ENCODE results near the gene FAM181A.

Gene FAM181A

GRCh38 chr14:93938751-93939303 is 11.7 kb downstream of the FAM181A start:
- no peak for DNase-seq (ENCODE audit: extremely low spot score)
- ChIA-PET CTCF (interaction anchor here (1.9 to 2.4 kb wide), 3 partner anchors 15 to 53 kb away, joined by 6 to 15 read pairs (median 11); no protein-coding TSS in a partner anchor), POLR2A (no interaction called here)
- TF ChIP-seq CTBP1 (IDR thresholded peaks at IDR 0.05; ENCODE audit: borderline replicate concordance), result no peak
- no peak for TF ChIP-seq NFRKB (IDR thresholded peaks at IDR 0.05)
- no peak for TF ChIP-seq ELF4 (IDR thresholded peaks at IDR 0.05)
- no peak for TF ChIP-seq ARNT (IDR thresholded peaks at IDR 0.05)
- no peak for TF ChIP-seq FOXK2 (IDR thresholded peaks at IDR 0.05)
- no peak for TF ChIP-seq BHLHE40 (IDR thresholded peaks at IDR 0.05; ENCODE audit: borderline replicate concordance)
- no peak for TF ChIP-seq ZNF384 (IDR thresholded peaks at IDR 0.05)
- TF ChIP-seq SP1 (IDR thresholded peaks at IDR 0.05), result no peak
- TF ChIP-seq L3MBTL2 (conservative IDR thresholded peaks at IDR 0.05), result no peak
- TF ChIP-seq PKNOX1 (IDR thresholded peaks at IDR 0.05), result no peak
- TF ChIP-seq SUZ12 (IDR thresholded peaks at IDR 0.05), result no peak
- TF ChIP-seq FOXA1 (IDR thresholded peaks at IDR 0.05), result no peak
- no peak for TF ChIP-seq TARDBP (IDR thresholded peaks at IDR 0.05)

- ChIA-PET POLR2A (no interaction called here), CTCF (interaction anchor here (0.5 to 2.4 kb wide), 47 partner anchors 9 to 364 kb away, joined by 3 to 17 read pairs (median 4); partner anchors contain the start of gene ASB2)
- peak; percentile 30; the same call in 1 of the 2 replicates for TF ChIP-seq L3MBTL2 (conservative IDR thresholded peaks at IDR 0.05)
- no peak for TF ChIP-seq ELF4 (IDR thresholded peaks at IDR 0.05)
- peak; percentile 89 for DNase-seq (ENCODE audit: extremely low spot score)
Measured at GRCh38 chr14:93939304-93940229, 12.4 kb downstream of the FAM181A start.

- TF ChIP-seq SUZ12 (IDR thresholded peaks at IDR 0.05) (no peak), ARNT (IDR thresholded peaks at IDR 0.05) (no peak), ELF4 (IDR thresholded peaks at IDR 0.05) (no peak), BHLHE40 (IDR thresholded peaks at IDR 0.05; ENCODE audit: borderline replicate concordance) (no peak), FOXK2 (IDR thresholded peaks at IDR 0.05) (no peak), FOXA1 (IDR thresholded peaks at IDR 0.05) (no peak), PKNOX1 (IDR thresholded peaks at IDR 0.05) (no peak), SP1 (IDR thresholded peaks at IDR 0.05) (no peak), L3MBTL2 (conservative IDR thresholded peaks at IDR 0.05) (no peak), NFRKB (IDR thresholded peaks at IDR 0.05) (no peak), FOXM1 (IDR thresholded peaks at IDR 0.05; ENCODE audit: borderline replicate concordance) (no peak), LEF1 (IDR thresholded peaks at IDR 0.05; ENCODE audit: borderline replicate concordance) (no peak), HDGF (IDR thresholded peaks at IDR 0.05; ENCODE audit: borderline replicate concordance) (no peak)
- no peak for DNase-seq (ENCODE audit: extremely low spot score)
- ChIA-PET POLR2A (no interaction called here), CTCF (interaction anchor here (0.6 to 2.4 kb wide), 30 partner anchors 8 to 240 kb away, joined by 3 to 17 read pairs (median 6); no protein-coding TSS in a partner anchor)
Measured at GRCh38 chr14:93940437-93940836, 13.3 kb downstream of the FAM181A start.

GRCh38 chr14:93941293-93941910 is 14.3 kb downstream of the FAM181A start:
- CTCF ChIA-PET, result interaction anchor here (0.6 to 2.4 kb wide), 6 partner anchors 19 to 239 kb away, joined by 3 to 17 read pairs (median 7); no protein-coding TSS in a partner anchor

GRCh38 chr14:93943052-93943451 is 15.9 kb downstream of the FAM181A start:
- TF ChIP-seq BHLHE40 (IDR thresholded peaks at IDR 0.05; ENCODE audit: borderline replicate concordance) (no peak), TARDBP (IDR thresholded peaks at IDR 0.05) (no peak), SP1 (IDR thresholded peaks at IDR 0.05) (no peak), ARNT (IDR thresholded peaks at IDR 0.05) (no peak), SUZ12 (IDR thresholded peaks at IDR 0.05) (no peak), ELF4 (IDR thresholded peaks at IDR 0.05) (no peak), FOXK2 (IDR thresholded peaks at IDR 0.05) (no peak), HDGF (IDR thresholded peaks at IDR 0.05; ENCODE audit: borderline replicate concordance) (no peak), FOXA1 (IDR thresholded peaks at IDR 0.05) (no peak), ZNF384 (IDR thresholded peaks at IDR 0.05) (no peak), L3MBTL2 (conservative IDR thresholded peaks at IDR 0.05) (no peak), LEF1 (IDR thresholded peaks at IDR 0.05; ENCODE audit: borderline replicate concordance) (no peak), FOXM1 (IDR thresholded peaks at IDR 0.05; ENCODE audit: borderline replicate concordance) (no peak), CTBP1 (IDR thresholded peaks at IDR 0.05; ENCODE audit: borderline replicate concordance) (no peak), NFRKB (IDR thresholded peaks at IDR 0.05) (no peak)
- no peak for DNase-seq (ENCODE audit: extremely low spot score)
- ChIA-PET CTCF (interaction anchor here (0.6 to 1.4 kb wide), 3 partner anchors 62 to 841 kb away, joined by 3 read pairs; no protein-coding TSS in a partner anchor), POLR2A (no interaction called here)

More at GRCh38 chr14:93941293-93941910, 14.3 kb downstream of the FAM181A start:
- POLR2A ChIA-PET, result no interaction called here
- no peak for DNase-seq (ENCODE audit: extremely low spot score)
- no peak for TF ChIP-seq TARDBP (IDR thresholded peaks at IDR 0.05)
- no peak for TF ChIP-seq BHLHE40 (IDR thresholded peaks at IDR 0.05; ENCODE audit: borderline replicate concordance)
- no peak for TF ChIP-seq FOXK2 (IDR thresholded peaks at IDR 0.05)
- TF ChIP-seq FOXA1 (IDR thresholded peaks at IDR 0.05), result no peak
- TF ChIP-seq CTBP1 (IDR thresholded peaks at IDR 0.05; ENCODE audit: borderline replicate concordance), result no peak
- no peak for TF ChIP-seq PKNOX1 (IDR thresholded peaks at IDR 0.05)
- TF ChIP-seq L3MBTL2 (conservative IDR thresholded peaks at IDR 0.05), result no peak
- no peak for TF ChIP-seq ELF4 (IDR thresholded peaks at IDR 0.05)
- TF ChIP-seq ZNF384 (IDR thresholded peaks at IDR 0.05), result no peak
- no peak for TF ChIP-seq LEF1 (IDR thresholded peaks at IDR 0.05; ENCODE audit: borderline replicate concordance)
- TF ChIP-seq SP1 (IDR thresholded peaks at IDR 0.05), result no peak
